HepG2 (cell line): ENCODE measurements around the gene CA5B. TPM values are rescaled to one million over a fixed set of nuclear protein-coding genes. Genes with fewer than 3 reads are reported as not detected.

ENCODE experiments used
- ATAC-seq: fragments of 200-7000 bp; cut with Tn5 transposase; 3 replicates; pipeline ENCODE4 v1.9.1; 2020; ENCODE audit warnings: mild to moderate bottlenecking, moderate library complexity
- BruUV-seq: library from RNA; stranded (reverse); fragments of 400-500 nt; replicated peaks from 2 replicates; lab custom pipeline; 2021; lab: Mats Ljungman, UMichigan
- CTCF ChIA-PET: fragments of 300-600 bp; formaldehyde crosslinking; extraction: SDS; loops from one replicate; lab custom pipeline; 2021; ENCODE audit warnings: low total read pairs, inconsistent platforms, low intra/inter-chr PET ratio; lab: Yijun Ruan, JAX
- POLR2A ChIA-PET: fragments of 350-600 bp; sonication (Branson Sonifier 250); formaldehyde crosslinking; loops from one replicate; lab custom pipeline; 2020; ENCODE audit warnings: antibody characterized with exemption, inconsistent platforms; lab: Yijun Ruan, JAX
- DNase-seq: peaks from one replicate; pipeline ENCODE4 v3.0.0-alpha.2; 2015; ENCODE audit warnings: low spot score
- FAIRE-seq: peaks from 3 replicates; lab custom pipeline; 2011; peaks lifted over from hg19 to GRCh38; lab: Jason Lieb, UNC
- H2AFZ ChIP-seq: one replicate; pipeline ENCODE4 v1.6.1; 2011; ENCODE audit warnings: low read length, inconsistent platforms
- H3K27ac ChIP-seq: fragments of 300-600 bp; 3 replicates; pipeline ENCODE4 v1.8.0; 2011; ENCODE audit warnings: mixed run types, mild to moderate bottlenecking, mixed read lengths, low read length, inconsistent platforms; ENCODE audit not compliant: insufficient read depth; ENCODE audit errors: extremely low read length
- H3K27me3 ChIP-seq, 2 experiments: fragments of 200-600 bp in 1 of 2; 2 replicates in 1 of 2; 3 replicates in 1 of 2; pipeline versions ENCODE4 v1.6.0 to v1.8.0; 2011; ENCODE audit warnings: low read length in 2 of 2, mild to moderate bottlenecking in 2 of 2, moderate library complexity in 2 of 2, inconsistent platforms in 1 of 2; ENCODE audit not compliant: insufficient read depth in 2 of 2, control insufficient read depth in 1 of 2
- H3K36me3 ChIP-seq, 2 experiments: fragments of 200-600 bp in 1 of 2; replicated peaks in 1 of 2; 2 replicates in 1 of 2; 3 replicates in 1 of 2; pipeline versions ENCODE4 v1.5.1 to v1.8.0; 2011; ENCODE audit warnings: low read length in 2 of 2, inconsistent platforms in 1 of 2; ENCODE audit not compliant: insufficient read depth in 2 of 2, control insufficient read depth in 1 of 2
- H3K4me1 ChIP-seq: 2 replicates; pipeline ENCODE4 v1.5.1; 2012; ENCODE audit warnings: low read length, inconsistent platforms; ENCODE audit not compliant: insufficient read depth
- H3K4me2 ChIP-seq: 2 replicates; pipeline ENCODE4 v1.6.0; 2011; ENCODE audit warnings: low read depth, low read length, inconsistent platforms
- H3K4me3 ChIP-seq, 3 experiments: fragments of 200-600 bp in 1 of 3; sonication (generic), shearing (Covaris generic) in 1 of 3; replicated peaks in 1 of 3; 2 replicates each; pipeline ENCODE4 v1.5.1; 2011 to 2016; ENCODE audit warnings: low read length in 3 of 3, inconsistent platforms in 2 of 3, low read depth in 2 of 3, mild to moderate bottlenecking in 2 of 3, control low read depth in 1 of 3, mixed read lengths in 1 of 3; ENCODE audit not compliant: insufficient read depth in 1 of 3
- H3K79me2 ChIP-seq: one replicate; pipeline ENCODE4 v1.6.1; 2011; ENCODE audit warnings: low read length, inconsistent platforms; ENCODE audit not compliant: insufficient read depth
- H3K9ac ChIP-seq: 2 replicates; pipeline ENCODE4 v1.6.0; 2011; ENCODE audit warnings: mild to moderate bottlenecking, low read depth, low read length, inconsistent platforms; ENCODE audit not compliant: insufficient read depth
- H3K9me3 ChIP-seq: 2 replicates; pipeline ENCODE4 v1.5.1; 2012; ENCODE audit warnings: mild to moderate bottlenecking, low read length
- H4K20me1 ChIP-seq: 2 replicates; pipeline ENCODE4 v1.6.0; 2011; ENCODE audit warnings: inconsistent platforms, mild to moderate bottlenecking, low read length, moderate library complexity; ENCODE audit not compliant: insufficient read depth
- ATF7 ChIP-seq, 2 experiments: fragments of 450-650 bp in 1 of 2; sonication (generic) in 1 of 2; formaldehyde crosslinking in 1 of 2; IDR thresholded peaks; 2 replicates each; pipeline versions ENCODE4 v1.4.0 to v1.6.1; 2016 to 2020; ENCODE audit warnings: antibody characterized with exemption in 1 of 2, mild to moderate bottlenecking in 1 of 2, missing genetic modification reagents in 1 of 2
- DNMT3B ChIP-seq: conservative IDR thresholded peaks from 2 replicates; pipeline ENCODE4 v1.6.1; 2016; ENCODE audit warnings: missing biosample characterization, control low read depth
- HNF1B ChIP-seq: sonication (generic); formaldehyde crosslinking; IDR thresholded peaks from 2 replicates; pipeline ENCODE4 v1.5.1; 2020; ENCODE audit warnings: mild to moderate bottlenecking, moderate library complexity, missing genetic modification reagents
- MLXIP ChIP-seq: sonication (generic); formaldehyde crosslinking; IDR thresholded peaks from 2 replicates; pipeline ENCODE4 v1.9.0; 2021; ENCODE audit warnings: missing genetic modification reagents, borderline replicate concordance
- NCOA5 ChIP-seq: sonication (generic); formaldehyde crosslinking; IDR thresholded peaks from 2 replicates; pipeline ENCODE4 v1.4.0; 2020; ENCODE audit warnings: missing genetic modification reagents
- TBX3 ChIP-seq: fragments of 450-650 bp; IDR thresholded peaks from 2 replicates; pipeline ENCODE4 v1.6.1; 2017; ENCODE audit warnings: antibody characterized with exemption, mild to moderate bottlenecking, inconsistent platforms, borderline replicate concordance
- TGIF2 ChIP-seq: IDR thresholded peaks from 2 replicates; pipeline ENCODE4 v1.6.1; 2016; ENCODE audit warnings: control low read depth, missing compliant biosample characterization
- ZFY ChIP-seq: sonication (generic); formaldehyde crosslinking; IDR thresholded peaks from 2 replicates; pipeline ENCODE4 v1.4.0; 2020; ENCODE audit warnings: missing genetic modification reagents
- ZNF180 ChIP-seq: sonication (generic); formaldehyde crosslinking; IDR thresholded peaks from 2 replicates; pipeline ENCODE4 v1.4.0; 2020; ENCODE audit warnings: low read depth, missing genetic modification reagents, borderline replicate concordance
- ZNF598 ChIP-seq: sonication (generic); formaldehyde crosslinking; IDR thresholded peaks from 2 replicates; pipeline ENCODE4 v1.5.1; 2020; ENCODE audit warnings: mild to moderate bottlenecking, missing genetic modification reagents, borderline replicate concordance
- WGBS: methylation state at CpG from one replicate; pipeline ENCODE4 v1.1.6; 2017; ENCODE audit warnings: low lambda C conversion rate; 5-methylcytosine and 5-hydroxymethylcytosine counted together
- in situ Hi-C: cut with HindIII; loops from 2 replicates; pipeline ENCODE4 v1.10.0; 2017; ENCODE audit warnings: low pct_unique_long_range_greater_than_20kb; ENCODE audit not compliant: extremely low pct_ligation_motif_present
- intact Hi-C: fragments of 100-400 bp; cut with micrococcal nuclease; formaldehyde crosslinking; loops from one replicate; pipeline ENCODE4 v1.10.0; 2022; ENCODE audit not compliant: unreplicated experiment
- polyA plus RNA-seq, 8 experiments: library from polyadenylated mRNA; depleted of rRNA in 3 of 8; stranded (reverse) in 7 of 8; unstranded in 1 of 8; fragments of >200 nt; fragmentation: Illumina TruSeq in 4 of 8; extraction: Trizol in 4 of 8; gene quantifications; 2 replicates each; pipeline versions ENCODE4 v1.2.1 to v1.2.3, GENCODE V29; 2011 to 2016; ENCODE audit warnings: low read depth in 4 of 8, missing spikeins in 1 of 8, mixed read lengths in 1 of 8; ENCODE audit not compliant: insufficient read depth in 1 of 8
- total RNA-seq, 5 experiments: library from RNA; depleted of rRNA; stranded (reverse); fragments of >200 nt; fragmentation: Illumina TruSeq; extraction: Trizol; gene quantifications; 2 replicates each; pipeline ENCODE4 v1.2.3, GENCODE V29; 2016; ENCODE audit warnings: low read depth in 1 of 5

Gene CA5B
- total and polyA plus RNA-seq, 2 of the 13 experiments (the other 11 are each of a cell fraction or from before 2014, with no cell fraction given), result 1.7 to 2.2 TPM

DNA sequence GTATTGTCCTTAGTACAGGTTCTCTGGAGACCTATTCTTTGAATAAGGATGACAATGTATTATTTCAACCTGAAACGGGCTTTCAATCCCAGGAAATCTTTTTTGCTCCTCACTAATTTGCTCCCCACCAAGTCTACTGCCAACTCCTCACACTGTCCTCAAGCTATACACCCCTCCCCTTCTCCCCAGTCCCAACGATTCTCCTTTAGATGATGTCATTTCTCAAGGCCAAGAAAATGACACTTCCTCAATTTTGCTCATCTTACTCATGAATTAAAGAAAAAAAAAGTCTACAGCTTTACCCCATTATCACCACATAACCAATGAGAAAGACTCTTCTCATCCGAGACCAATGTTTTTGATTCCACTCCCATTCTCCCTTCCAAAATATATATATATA lies 96.0 kb downstream of the CA5B start:
- ATAC-seq, result no peak
- 98% methylated on average over 3 of the region's 3 CpGs for WGBS
- ChIA-PET CTCF (no interaction called here), POLR2A (no interaction called here)
- no peak overlapping the region for H3K27ac ChIP-seq
- H3K4me2 ChIP-seq, result no peak overlapping the region
- H3K36me3 ChIP-seq, result no peaks in the 10 kb centered on the region
- no peak overlapping the region for H2AFZ ChIP-seq
- H3K27me3 ChIP-seq, result no peaks in the 10 kb centered on the region
- H4K20me1 ChIP-seq, result no peaks in the 10 kb centered on the region
- H3K4me1 ChIP-seq, result no peaks in the 10 kb centered on the region
- no peaks in the 10 kb centered on the region for H3K79me2 ChIP-seq
- no peak overlapping the region for H3K9ac ChIP-seq
- DNase-seq, result no peak
- in situ Hi-C loops, result no loop called here
- no TSS peak for BruUV-seq
- TF ChIP-seq ZFY (no peak), ATF7 (IDR thresholded peaks at IDR 0.05) (peak; percentile 58), ATF7 (CRISPR knock-in tag; IDR thresholded peaks at IDR 0.05) (no peak), TGIF2 (no peak)
- intact Hi-C loops, result no loop called here
- no peaks in the 10 kb centered on the region for H3K9me3 ChIP-seq
- no peak overlapping the region for H3K4me3 ChIP-seq
- FAIRE-seq, result no peak

- ATAC-seq (no peak), DNase-seq (no peak), FAIRE-seq (no peak)
- Histone ChIP-seq H3K36me3 (no peaks in the 10 kb centered on the region), H3K27ac (no peak overlapping the region), H3K27me3 (no peaks in the 10 kb centered on the region), H3K4me3 (no peak overlapping the region), H3K9me3 (no peaks in the 10 kb centered on the region), H3K4me2 (no peak overlapping the region), H3K79me2 (no peaks in the 10 kb centered on the region), H3K9ac (no peak overlapping the region), H2AFZ (no peak overlapping the region), H3K4me1 (no peaks in the 10 kb centered on the region), H4K20me1 (no peaks in the 10 kb centered on the region)
- ChIA-PET POLR2A (no interaction called here), CTCF (no interaction called here)
- intact Hi-C loops, result no loop called here
- no peak for TF ChIP-seq MLXIP
- no peak for TF ChIP-seq NCOA5
- TF ChIP-seq HNF1B (CRISPR knock-in tag), result no peak
- no peak for TF ChIP-seq ZNF598 (CRISPR knock-in tag)
- TF ChIP-seq TBX3, result no peak
- TF ChIP-seq ZNF180 (CRISPR knock-in tag), result no peak
- TF ChIP-seq DNMT3B (CRISPR knock-in tag), result no peak
- no TSS peak for BruUV-seq
- in situ Hi-C loops, result no loop called here
- 81% methylated on average over 5 of the region's 5 CpGs for WGBS
Measured at GRCh38 chrX:15834827-15835595, 96.9 kb downstream of the CA5B start.
